ENCODE results near the gene GPR151. TPM values are rescaled to one million over a fixed set of nuclear protein-coding genes. Genes with fewer than 3 reads are reported as not detected.

GPR151 gene
- total and polyA plus RNA-seq, 2 experiments from 2014 or later: 0.03 TPM; not detected in 1

- Histone ChIP-seq H3K4me2 (no peak overlapping the region), H3K4me3 (no peak overlapping the region), H3K9me2 (replicated peaks; ENCODE audit: insufficient read depth) (no peaks in the 10 kb centered on the region), H2AFZ (no peak overlapping the region), H3K79me2 (no peaks in the 10 kb centered on the region), H3K4me1 (ENCODE audit: insufficient read depth) (no peaks in the 10 kb centered on the region), H3K9me3 (ENCODE audit: low read depth) (no peaks in the 10 kb centered on the region), H3K27ac (no peak overlapping the region), H3K36me3 (replicated peaks; ENCODE audit: insufficient read depth, low read depth) (no peaks in the 10 kb centered on the region), H3K27me3 (no peaks in the 10 kb centered on the region), H4K20me1 (ENCODE audit: insufficient read depth, poor library complexity, severe bottlenecking) (no peaks in the 10 kb centered on the region)
- TF ChIP-seq CTCF (IDR thresholded peaks at IDR 0.05; ENCODE audit: poor library complexity) (no peak), EZH2 (IDR thresholded peaks at IDR 0.05; ENCODE audit: borderline replicate concordance) (no peak), EZH2phosphoT487 (IDR thresholded peaks at IDR 0.05; ENCODE audit: low read depth, severe bottlenecking, unreplicated experiment) (no peak)
- 92% methylated on average over 1 of the region's 1 CpG for WGBS (ENCODE audit: low lambda C conversion rate, missing lambda C conversion rate)
- no peak for DNase-seq (ENCODE audit: low spot score)
These were observed 1.4 kb downstream of the GPR151 start for GRCh38 chr5:146514575-146514974.

GRCh38 chr5:146513462-146513861, 2.5 kb downstream of the GPR151 start:
- no peaks in the 10 kb centered on the region for H3K9me2 ChIP-seq (replicated peaks; ENCODE audit: insufficient read depth)
- H3K4me1 ChIP-seq (ENCODE audit: insufficient read depth): no peaks in the 10 kb centered on the region
- DNase-seq (ENCODE audit: low spot score): no peak
- no peaks in the 10 kb centered on the region for H3K79me2 ChIP-seq
- no peak overlapping the region for H3K4me2 ChIP-seq
- no peaks in the 10 kb centered on the region for H3K36me3 ChIP-seq (replicated peaks; ENCODE audit: insufficient read depth, low read depth)
- no peaks in the 10 kb centered on the region for H4K20me1 ChIP-seq (ENCODE audit: insufficient read depth, poor library complexity, severe bottlenecking)
- whole genome bisulfite sequencing (ENCODE audit: low lambda C conversion rate, missing lambda C conversion rate): 55% methylated on average over 2 of the region's 2 CpGs
- no peaks in the 10 kb centered on the region for H3K27me3 ChIP-seq
- no peak overlapping the region for H2AFZ ChIP-seq
- H3K4me3 ChIP-seq: no peak overlapping the region
- H3K9me3 ChIP-seq (ENCODE audit: low read depth): no peaks in the 10 kb centered on the region
- TF ChIP-seq CTCF (IDR thresholded peaks at IDR 0.05; ENCODE audit: poor library complexity) (no peak), EZH2 (IDR thresholded peaks at IDR 0.05; ENCODE audit: borderline replicate concordance) (no peak), EZH2phosphoT487 (IDR thresholded peaks at IDR 0.05; ENCODE audit: low read depth, severe bottlenecking, unreplicated experiment) (no peak)
- H3K27ac ChIP-seq: no peak overlapping the region

GRCh38 chr5:146510559-146511125, 5.3 kb downstream of the GPR151 start:
- DNase-seq (ENCODE audit: low spot score): no peak
- Histone ChIP-seq H3K79me2 (no peaks in the 10 kb centered on the region), H3K27ac (no peak overlapping the region), H3K36me3 (replicated peaks; ENCODE audit: insufficient read depth, low read depth) (no peaks in the 10 kb centered on the region), H3K9me2 (replicated peaks; ENCODE audit: insufficient read depth) (no peaks in the 10 kb centered on the region), H3K9me3 (ENCODE audit: low read depth) (no peaks in the 10 kb centered on the region), H3K4me1 (ENCODE audit: insufficient read depth) (no peaks in the 10 kb centered on the region), H4K20me1 (ENCODE audit: insufficient read depth, poor library complexity, severe bottlenecking) (no peaks in the 10 kb centered on the region), H2AFZ (no peak overlapping the region), H3K4me3 (no peak overlapping the region), H3K27me3 (no peaks in the 10 kb centered on the region), H3K4me2 (no peak overlapping the region)
- TF ChIP-seq EZH2 (IDR thresholded peaks at IDR 0.05; ENCODE audit: borderline replicate concordance): no peak
- no peak for TF ChIP-seq EZH2phosphoT487 (IDR thresholded peaks at IDR 0.05; ENCODE audit: low read depth, severe bottlenecking, unreplicated experiment)
- no peak for TF ChIP-seq CTCF (IDR thresholded peaks at IDR 0.05; ENCODE audit: poor library complexity)
- 91% methylated on average over 9 of the region's 9 CpGs for WGBS (ENCODE audit: low lambda C conversion rate, missing lambda C conversion rate)

Measured in hepatocyte (in vitro differentiated cells).